Cardiac muscle cell (in vitro differentiated cells and primary cell): Measurements from ENCODE around the gene RERE. TPM values are rescaled to one million over a fixed set of nuclear protein-coding genes. Genes with fewer than 3 reads are reported as not detected.
"Not testable (repeated sequence)": the region's sequence is repeated elsewhere in the genome, so short reads cannot be mapped to it uniquely, and the experiment has no call there.

Experiments
- DNase-seq, 2 donors: peaks; one replicate each; pipeline versions ENCODE4 v3.0.0 to v3.0.0-alpha.2; 2010 to 2017; ENCODE audit warnings: low read depth in 1 of 2, low spot score in 1 of 2
- H3K27ac ChIP-seq: fragments of 200-600 bp; sonication (generic); 2 replicates; pipeline ENCODE4 v1.5.1; 2016
- H3K27me3 ChIP-seq: fragments of 200-600 bp; sonication (generic); 2 replicates; pipeline ENCODE4 v1.6.0; 2016; ENCODE audit warnings: control low read depth
- H3K36me3 ChIP-seq: fragments of 200-600 bp; sonication (generic); 2 replicates; pipeline ENCODE4 v1.5.1; 2016; ENCODE audit warnings: control low read depth
- H3K4me1 ChIP-seq: fragments of 200-600 bp; sonication (generic); 2 replicates; pipeline ENCODE4 v1.8.1; 2017; ENCODE audit warnings: low read depth, mild to moderate bottlenecking, mixed run types
- H3K4me3 ChIP-seq: fragments of 200-600 bp; sonication (generic); 2 replicates; pipeline ENCODE4 v1.5.1; 2016; ENCODE audit warnings: mild to moderate bottlenecking
- H3K9me3 ChIP-seq: fragments of 200-600 bp; sonication (generic); 2 replicates; pipeline ENCODE4 v1.5.1; 2017; ENCODE audit warnings: low read depth, mild to moderate bottlenecking, control low read depth
- CTCF ChIP-seq: IDR thresholded peaks from 2 replicates; pipeline ENCODE4 v1.5.1; 2012; ENCODE audit warnings: low read depth, mild to moderate bottlenecking, low read length
- polyA plus RNA-seq: library from polyadenylated mRNA; unstranded; fragments of >200 nt; fragmentation: Nextera tagmentation; extraction: Ambion mirVana; gene quantifications from 2 replicates; pipeline ENCODE4 v1.2.1, GENCODE V29; 2016
- total RNA-seq: library from RNA; depleted of rRNA; stranded (reverse); fragments of >200 nt; gene quantifications from 2 replicates; pipeline ENCODE4 v1.2.3, GENCODE V29; 2016

Gene RERE
- total and polyA plus RNA-seq, 2 experiments from 2014 or later = 72.5 to 81.0 TPM

DNA sequence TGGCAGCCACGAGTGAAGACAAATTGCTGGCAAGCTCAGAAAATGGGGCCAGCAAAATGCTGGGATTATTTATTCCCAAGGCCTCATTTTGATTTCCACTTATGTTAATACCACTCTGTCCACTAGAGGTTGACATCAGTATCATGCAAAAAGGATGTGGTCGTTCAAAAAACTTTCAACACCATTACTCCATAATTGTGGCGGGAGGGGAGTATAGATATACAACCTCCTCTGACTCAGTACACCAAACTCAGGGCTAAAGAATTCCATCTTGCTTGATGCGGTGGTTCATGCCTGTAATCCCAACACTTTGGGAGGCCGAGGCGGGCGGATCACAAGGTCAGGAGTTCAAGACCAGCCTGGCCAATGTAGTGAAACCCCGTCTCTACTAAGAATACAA, 200.6 kb downstream of the RERE start:
- not testable (repeated sequence) for H3K9me3 ChIP-seq, H3K27ac ChIP-seq, H3K36me3 ChIP-seq, H3K4me3 ChIP-seq, H3K27me3 ChIP-seq
- peak in 1 of 2 donors; percentile 91 for DNase-seq
- TF ChIP-seq CTCF = peak; percentile 34
- H3K4me1 ChIP-seq = peaks cover 19% of the 10 kb centered on the region

DNA sequence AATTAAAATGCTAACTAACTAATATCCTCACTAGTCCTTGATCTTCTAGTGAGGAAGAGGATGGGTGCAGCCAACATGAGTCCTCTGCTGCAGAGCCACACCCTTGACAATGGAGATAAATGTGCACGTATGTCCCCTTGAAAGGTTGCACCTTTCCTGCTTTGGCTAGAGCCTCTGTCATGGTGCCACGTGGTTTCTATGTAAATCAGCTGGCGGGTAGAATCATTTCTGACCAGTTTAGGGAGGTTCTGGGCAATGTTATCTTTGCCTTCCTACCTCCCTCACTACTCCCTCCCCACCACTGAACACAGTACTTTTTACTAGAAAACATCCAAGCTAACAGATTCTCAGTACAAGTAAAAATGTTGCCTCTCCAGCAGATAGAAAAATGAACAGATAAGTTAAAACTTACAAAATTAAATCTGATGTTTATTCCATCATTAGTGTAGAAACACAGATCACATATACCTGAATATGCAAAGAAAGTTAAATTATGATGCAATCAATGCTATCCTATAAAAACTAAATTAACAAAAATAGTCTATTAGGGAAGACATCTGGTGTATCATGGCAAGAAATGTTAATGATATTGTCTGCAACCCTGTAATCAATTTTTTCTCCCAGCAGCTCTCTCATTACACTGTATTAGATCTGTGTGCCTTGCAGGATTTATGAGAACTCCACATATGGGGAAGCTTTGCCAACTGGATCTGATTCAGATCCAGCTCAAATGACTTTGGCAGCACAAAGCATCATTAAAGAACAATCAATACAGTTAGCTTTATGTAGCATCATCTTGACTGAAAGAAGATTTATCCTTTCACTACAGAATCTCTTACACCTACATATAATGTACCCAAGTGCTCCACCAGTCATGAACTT, 205.6 kb downstream of the RERE start:
- H3K27ac ChIP-seq = not testable (repeated sequence)

DNA sequence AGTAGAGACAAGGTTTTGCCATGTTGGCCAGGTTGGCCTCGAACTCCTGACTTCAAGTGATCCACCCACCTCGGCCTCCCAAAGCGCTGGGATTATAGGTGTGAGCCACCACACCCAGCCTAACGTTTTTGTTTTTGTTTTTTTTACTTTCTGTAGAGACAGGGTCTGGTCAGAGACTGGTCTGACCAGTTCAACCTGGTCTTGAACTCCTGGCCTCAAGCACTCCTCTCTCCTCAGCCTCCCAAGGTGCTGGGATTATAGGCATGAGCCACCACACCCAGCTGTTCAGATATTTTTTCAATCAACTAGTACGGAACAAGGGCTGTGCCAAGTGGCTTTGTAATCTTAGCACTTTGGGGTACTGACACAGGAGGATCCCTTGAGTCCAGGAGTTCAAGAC, 209.5 kb downstream of the RERE start:
- Histone ChIP-seq H3K27ac (no peak overlapping the region), H3K4me3 (no peak overlapping the region), H3K27me3 (no peaks in the 10 kb centered on the region), H3K36me3 (peaks cover 3% of the 10 kb centered on the region), H3K4me1 (peaks cover 8% of the 10 kb centered on the region), H3K9me3 (no peaks in the 10 kb centered on the region)
- DNase-seq = no peak
- TF ChIP-seq CTCF = no peak

More for the DNA sequence above, 205.6 kb downstream of the RERE start:
- H3K4me1 ChIP-seq, H3K9me3 ChIP-seq, H3K36me3 ChIP-seq, DNase-seq, H3K4me3 ChIP-seq, H3K27me3 ChIP-seq: not testable (repeated sequence)

GRCh38 chr1:8604041-8604945, 213.1 kb downstream of the RERE start:
- H3K4me3 ChIP-seq = no peak overlapping the region
- DNase-seq = no peak
- peak overlapping the region; percentile 75 for H3K27ac ChIP-seq
- H3K27me3 ChIP-seq = no peaks in the 10 kb centered on the region
- H3K9me3 ChIP-seq = no peaks in the 10 kb centered on the region
- peaks cover 3% of the 10 kb centered on the region for H3K36me3 ChIP-seq
- TF ChIP-seq CTCF = no peak
- peaks cover 27% of the 10 kb centered on the region for H3K4me1 ChIP-seq

- H3K27ac ChIP-seq = peak overlapping the region; percentile 63
- DNase-seq = peak in 1 of 2 donors; percentile 69
- H3K9me3 ChIP-seq = no peaks in the 10 kb centered on the region
- peaks cover 38% of the 10 kb centered on the region for H3K4me1 ChIP-seq
- TF ChIP-seq CTCF = no peak
- H3K27me3 ChIP-seq = no peaks in the 10 kb centered on the region
- no peak overlapping the region for H3K4me3 ChIP-seq
- H3K36me3 ChIP-seq = peaks cover 3% of the 10 kb centered on the region
Observed at GRCh38 chr1:8603220-8603616, 214.2 kb downstream of the RERE start.
